Measurements from ENCODE around the gene RAP1GDS1.

DNA sequence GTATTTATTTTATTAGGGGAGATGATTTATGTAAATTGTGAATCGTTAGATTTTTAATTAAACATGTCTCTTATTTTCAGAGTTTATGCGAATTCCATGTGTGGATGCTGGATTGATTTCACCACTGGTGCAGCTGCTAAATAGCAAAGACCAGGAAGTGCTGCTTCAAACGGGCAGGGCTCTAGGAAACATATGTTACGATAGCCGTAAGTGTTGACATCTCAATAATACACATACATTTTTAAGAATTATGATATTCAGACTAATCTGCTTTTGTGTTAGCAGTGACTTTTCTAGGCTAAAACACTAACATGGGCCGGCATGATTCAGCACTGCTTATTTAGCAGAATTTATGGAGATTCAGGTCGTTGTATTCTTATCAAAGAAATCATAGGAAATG, 91.2 kb downstream of the RAP1GDS1 start:
- TF ChIP-seq YY1 (IDR thresholded peaks at IDR 0.05; ENCODE audit: insufficient read depth, insufficient read length) (no peak), SUZ12 (IDR thresholded peaks at IDR 0.05; ENCODE audit: extremely low read depth, insufficient read depth, insufficient read length) (no peak), ZNF274 (IDR thresholded peaks at IDR 0.05; ENCODE audit: low read depth, low read length) (no peak)

Data from NT2/D1 (cell line).